Measurements from ENCODE around the gene TRIML2.

DNA sequence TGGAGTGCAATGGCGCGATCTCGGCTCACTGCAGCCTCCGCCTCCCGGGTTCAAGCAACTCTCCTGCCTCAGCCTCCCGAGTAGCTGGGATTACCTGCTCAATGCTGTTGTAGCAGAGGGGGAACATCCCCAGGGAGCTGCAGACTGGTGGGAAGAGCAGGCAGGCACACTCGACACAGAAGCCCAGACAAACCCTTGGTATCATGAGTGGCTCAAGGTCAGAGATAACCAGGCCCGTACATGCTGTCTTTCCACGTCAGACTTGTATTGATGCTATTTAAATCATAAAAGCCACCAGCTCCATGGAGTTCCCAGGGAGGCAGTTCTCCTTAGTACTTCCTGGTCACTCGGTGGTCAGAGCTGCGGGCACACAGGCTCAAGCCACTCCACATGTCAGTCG is 33.2 kb downstream of the TRIML2 start:
- TF ChIP-seq, protein P1, sequence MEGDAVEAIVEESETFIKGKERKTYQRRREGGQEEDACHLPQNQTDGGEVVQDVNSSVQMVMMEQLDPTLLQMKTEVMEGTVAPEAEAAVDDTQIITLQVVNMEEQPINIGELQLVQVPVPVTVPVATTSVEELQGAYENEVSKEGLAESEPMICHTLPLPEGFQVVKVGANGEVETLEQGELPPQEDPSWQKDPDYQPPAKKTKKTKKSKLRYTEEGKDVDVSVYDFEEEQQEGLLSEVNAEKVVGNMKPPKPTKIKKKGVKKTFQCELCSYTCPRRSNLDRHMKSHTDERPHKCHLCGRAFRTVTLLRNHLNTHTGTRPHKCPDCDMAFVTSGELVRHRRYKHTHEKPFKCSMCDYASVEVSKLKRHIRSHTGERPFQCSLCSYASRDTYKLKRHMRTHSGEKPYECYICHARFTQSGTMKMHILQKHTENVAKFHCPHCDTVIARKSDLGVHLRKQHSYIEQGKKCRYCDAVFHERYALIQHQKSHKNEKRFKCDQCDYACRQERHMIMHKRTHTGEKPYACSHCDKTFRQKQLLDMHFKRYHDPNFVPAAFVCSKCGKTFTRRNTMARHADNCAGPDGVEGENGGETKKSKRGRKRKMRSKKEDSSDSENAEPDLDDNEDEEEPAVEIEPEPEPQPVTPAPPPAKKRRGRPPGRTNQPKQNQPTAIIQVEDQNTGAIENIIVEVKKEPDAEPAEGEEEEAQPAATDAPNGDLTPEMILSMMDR (IDR thresholded peaks at IDR 0.05), result no peak
- TF ChIP-seq POLR2A (IDR thresholded peaks at IDR 0.05), result no peak

Measured in right lobe of liver (tissue), 4 donors.